ENCODE data around the gene TAPBPL. TPM values are rescaled to one million over a fixed set of nuclear protein-coding genes. Genes with fewer than 3 reads are reported as not detected.
A peak's percentile ranks its signal among the peaks of the same experiment; 100 is the strongest.

The TAPBPL gene, protein sequence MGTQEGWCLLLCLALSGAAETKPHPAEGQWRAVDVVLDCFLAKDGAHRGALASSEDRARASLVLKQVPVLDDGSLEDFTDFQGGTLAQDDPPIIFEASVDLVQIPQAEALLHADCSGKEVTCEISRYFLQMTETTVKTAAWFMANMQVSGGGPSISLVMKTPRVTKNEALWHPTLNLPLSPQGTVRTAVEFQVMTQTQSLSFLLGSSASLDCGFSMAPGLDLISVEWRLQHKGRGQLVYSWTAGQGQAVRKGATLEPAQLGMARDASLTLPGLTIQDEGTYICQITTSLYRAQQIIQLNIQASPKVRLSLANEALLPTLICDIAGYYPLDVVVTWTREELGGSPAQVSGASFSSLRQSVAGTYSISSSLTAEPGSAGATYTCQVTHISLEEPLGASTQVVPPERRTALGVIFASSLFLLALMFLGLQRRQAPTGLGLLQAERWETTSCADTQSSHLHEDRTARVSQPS
- total RNA-seq (2014; rRNA removed; shearing (Covaris generic); ENCODE audit: low replicate concordance): 6.1 and 11.2 TPM in 2 replicates

DNA sequence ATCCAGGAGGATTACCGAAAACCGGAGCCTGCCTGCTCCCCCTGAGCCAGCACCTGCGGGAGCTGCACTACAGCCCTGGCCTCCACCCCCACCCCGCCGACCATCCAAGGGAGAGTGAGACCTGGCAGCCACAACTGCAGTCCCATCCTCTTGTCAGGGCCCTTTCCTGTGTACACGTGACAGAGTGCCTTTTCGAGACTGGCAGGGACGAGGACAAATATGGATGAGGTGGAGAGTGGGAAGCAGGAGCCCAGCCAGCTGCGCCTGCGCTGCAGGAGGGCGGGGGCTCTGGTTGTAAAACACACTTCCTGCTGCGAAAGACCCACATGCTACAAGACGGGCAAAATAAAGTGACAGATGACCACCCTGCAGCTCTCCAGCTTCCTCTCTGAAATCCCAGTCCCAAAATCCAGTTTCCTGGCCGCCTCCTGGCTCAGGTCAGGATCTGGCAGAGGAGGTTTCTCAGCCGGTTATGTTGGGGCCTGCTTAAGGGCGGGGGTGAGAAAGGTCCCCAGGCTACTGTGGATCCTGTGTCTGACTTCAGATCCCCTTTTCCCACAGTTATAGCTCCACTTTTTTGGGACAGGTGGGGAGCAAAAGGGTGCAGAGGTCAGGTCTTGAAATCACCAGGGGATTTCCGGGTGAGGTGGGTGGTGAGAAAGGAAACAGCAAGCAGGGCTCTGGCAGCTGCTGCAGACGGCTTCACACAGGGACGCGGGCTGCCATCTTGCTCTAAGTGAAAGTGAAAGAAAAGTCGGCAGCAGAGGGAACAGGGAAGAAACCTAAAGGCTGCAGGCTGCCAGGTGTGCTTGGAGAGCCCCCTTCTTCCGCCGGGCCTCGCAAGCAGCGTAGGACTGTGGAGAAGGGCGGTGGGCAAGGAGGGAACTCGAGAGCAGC is at the start of gene TAPBPL:
TAPBPL (plus strand) TSS at position 695 of the 897 bp plus-strand sequence. CDS start 207 bp downstream, outside the sequence.
- Histone ChIP-seq H3K79me2 (ENCODE audit: low read length) (peaks cover 5% of the 10 kb centered on the region), H2AFZ (ENCODE audit: low read length) (no peak within 1 kb of the TSS), H3K4me3 (ENCODE audit: low read length) (peak within 1 kb of the TSS; percentile 68), H3K27ac (ENCODE audit: low read length) (peak within 1 kb of the TSS; percentile 100), H3K9me3 (ENCODE audit: low read length) (no peaks in the 10 kb centered on the region), H3K27me3 (ENCODE audit: low read length) (no peaks in the 10 kb centered on the region), H3K4me1 (ENCODE audit: low read length) (peaks cover 55% of the 10 kb centered on the region), H3K4me2 (ENCODE audit: low read depth, low read length, poor library complexity, severe bottlenecking) (peak within 1 kb of the TSS; percentile 96), H3K9ac (ENCODE audit: low read length) (peak within 1 kb of the TSS; percentile 95), H4K20me1 (ENCODE audit: insufficient read depth, low read depth, low read length) (no peaks in the 10 kb centered on the region), H3K36me3 (ENCODE audit: insufficient read depth, low read length) (peaks cover 6% of the 10 kb centered on the region; the same call in 1 of the 2 replicates), H3K9me2 (replicated peaks; ENCODE audit: insufficient read depth, low read length) (no peaks in the 10 kb centered on the region)
- peak; percentile 88 for DNase-seq

GRCh38 chr12:6404390-6404789 is 47.5 kb upstream of the TAPBPL start:
- no peak for DNase-seq
- no peak overlapping the region for H3K9ac ChIP-seq (ENCODE audit: low read length)
- H4K20me1 ChIP-seq (ENCODE audit: insufficient read depth, low read depth, low read length): no peaks in the 10 kb centered on the region

DNA sequence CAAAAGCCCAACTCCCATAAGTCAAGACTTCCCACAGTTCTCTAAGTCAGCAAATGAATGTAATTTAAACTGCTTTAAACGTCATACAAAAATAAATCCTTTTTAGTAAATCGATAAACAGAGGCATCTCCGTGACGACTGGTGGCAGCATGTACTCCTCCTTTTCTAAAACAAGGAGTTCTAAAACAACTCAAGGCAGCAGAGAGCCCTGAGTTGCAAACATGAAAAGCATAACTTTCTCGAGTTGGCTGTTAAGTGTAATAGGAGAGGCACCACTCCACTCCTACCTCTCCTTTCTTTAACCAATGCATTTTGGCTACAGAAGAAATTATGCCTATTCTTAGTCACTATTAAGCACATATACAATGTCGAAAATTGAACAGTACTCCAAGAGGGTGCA is 45.9 kb upstream of the TAPBPL start:
- H3K9me3 ChIP-seq (ENCODE audit: low read length): no peaks in the 10 kb centered on the region
- H2AFZ ChIP-seq (ENCODE audit: low read length): no peak overlapping the region
- no peaks in the 10 kb centered on the region for H3K79me2 ChIP-seq (ENCODE audit: low read length)
- no peaks in the 10 kb centered on the region for H3K4me1 ChIP-seq (ENCODE audit: low read length)
- H3K4me2 ChIP-seq (ENCODE audit: low read depth, low read length, poor library complexity, severe bottlenecking): no peak overlapping the region
- DNase-seq: no peak
- H3K36me3 ChIP-seq (ENCODE audit: insufficient read depth, low read length): no peaks in the 10 kb centered on the region
- no peaks in the 10 kb centered on the region for H3K9me2 ChIP-seq (replicated peaks; ENCODE audit: insufficient read depth, low read length)
- no peak overlapping the region for H3K9ac ChIP-seq (ENCODE audit: low read length)
- no peaks in the 10 kb centered on the region for H3K27me3 ChIP-seq (ENCODE audit: low read length)
- no peak overlapping the region for H3K27ac ChIP-seq (ENCODE audit: low read length)
- H3K4me3 ChIP-seq (ENCODE audit: low read length): no peak overlapping the region
- H4K20me1 ChIP-seq (ENCODE audit: insufficient read depth, low read depth, low read length): no peaks in the 10 kb centered on the region

More at GRCh38 chr12:6404390-6404789, 47.5 kb upstream of the TAPBPL start:
- Histone ChIP-seq H3K4me2 (ENCODE audit: low read depth, low read length, poor library complexity, severe bottlenecking) (no peak overlapping the region), H3K27ac (ENCODE audit: low read length) (no peak overlapping the region), H3K4me1 (ENCODE audit: low read length) (no peaks in the 10 kb centered on the region), H2AFZ (ENCODE audit: low read length) (no peak overlapping the region), H3K27me3 (ENCODE audit: low read length) (no peaks in the 10 kb centered on the region), H3K79me2 (ENCODE audit: low read length) (no peaks in the 10 kb centered on the region), H3K9me3 (ENCODE audit: low read length) (no peaks in the 10 kb centered on the region), H3K4me3 (ENCODE audit: low read length) (no peak overlapping the region), H3K9me2 (replicated peaks; ENCODE audit: insufficient read depth, low read length) (no peaks in the 10 kb centered on the region), H3K36me3 (ENCODE audit: insufficient read depth, low read length) (no peaks in the 10 kb centered on the region)

GRCh38 chr12:6407236-6407954 is 44.4 kb upstream of the TAPBPL start:
- H4K20me1 ChIP-seq (ENCODE audit: insufficient read depth, low read depth, low read length): no peaks in the 10 kb centered on the region
- no peaks in the 10 kb centered on the region for H3K79me2 ChIP-seq (ENCODE audit: low read length)
- no peaks in the 10 kb centered on the region for H3K9me2 ChIP-seq (replicated peaks; ENCODE audit: insufficient read depth, low read length)
- no peak for DNase-seq
- H3K27me3 ChIP-seq (ENCODE audit: low read length): no peaks in the 10 kb centered on the region
- H3K36me3 ChIP-seq (ENCODE audit: insufficient read depth, low read length): no peaks in the 10 kb centered on the region
- no peaks in the 10 kb centered on the region for H3K9me3 ChIP-seq (ENCODE audit: low read length)
- H3K4me3 ChIP-seq (ENCODE audit: low read length): no peak overlapping the region
- H3K4me1 ChIP-seq (ENCODE audit: low read length): no peaks in the 10 kb centered on the region
- H3K9ac ChIP-seq (ENCODE audit: low read length): no peak overlapping the region
- H3K27ac ChIP-seq (ENCODE audit: low read length): no peak overlapping the region
- H3K4me2 ChIP-seq (ENCODE audit: low read depth, low read length, poor library complexity, severe bottlenecking): no peak overlapping the region
- H2AFZ ChIP-seq (ENCODE audit: low read length): no peak overlapping the region

DNA sequence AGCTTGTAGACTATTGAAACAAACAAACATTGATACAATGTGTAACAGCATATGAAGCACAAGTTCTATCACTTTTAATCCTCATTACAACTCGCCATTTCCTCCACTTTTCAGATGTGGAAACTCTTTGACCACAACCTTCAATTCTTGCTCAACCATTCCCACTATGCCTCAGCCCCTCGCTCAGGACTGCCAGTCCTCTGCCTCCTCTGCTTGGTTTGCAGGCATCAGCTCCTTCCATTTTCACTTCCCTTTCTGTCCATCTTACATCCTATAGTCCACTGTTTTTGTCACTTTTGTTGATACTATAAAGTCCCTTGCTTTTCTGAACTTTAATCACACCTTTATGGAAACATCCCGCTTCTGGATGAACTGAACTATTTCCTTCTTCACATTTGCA is 35.2 kb upstream of the TAPBPL start:
- H3K4me2 ChIP-seq (ENCODE audit: low read depth, low read length, poor library complexity, severe bottlenecking): no peak overlapping the region
- no peak overlapping the region for H2AFZ ChIP-seq (ENCODE audit: low read length)
- H3K9me3 ChIP-seq (ENCODE audit: low read length): no peaks in the 10 kb centered on the region
- no peak overlapping the region for H3K9ac ChIP-seq (ENCODE audit: low read length)
- no peaks in the 10 kb centered on the region for H3K36me3 ChIP-seq (ENCODE audit: insufficient read depth, low read length)
- no peak overlapping the region for H3K27ac ChIP-seq (ENCODE audit: low read length)
- H3K4me1 ChIP-seq (ENCODE audit: low read length): peaks cover 3% of the 10 kb centered on the region; the same call in 1 of the 2 replicates
- no peak overlapping the region for H3K4me3 ChIP-seq (ENCODE audit: low read length)
- no peaks in the 10 kb centered on the region for H3K79me2 ChIP-seq (ENCODE audit: low read length)
- no peaks in the 10 kb centered on the region for H3K9me2 ChIP-seq (replicated peaks; ENCODE audit: insufficient read depth, low read length)
- no peaks in the 10 kb centered on the region for H3K27me3 ChIP-seq (ENCODE audit: low read length)
- H4K20me1 ChIP-seq (ENCODE audit: insufficient read depth, low read depth, low read length): no peaks in the 10 kb centered on the region
- DNase-seq: no peak

DNA sequence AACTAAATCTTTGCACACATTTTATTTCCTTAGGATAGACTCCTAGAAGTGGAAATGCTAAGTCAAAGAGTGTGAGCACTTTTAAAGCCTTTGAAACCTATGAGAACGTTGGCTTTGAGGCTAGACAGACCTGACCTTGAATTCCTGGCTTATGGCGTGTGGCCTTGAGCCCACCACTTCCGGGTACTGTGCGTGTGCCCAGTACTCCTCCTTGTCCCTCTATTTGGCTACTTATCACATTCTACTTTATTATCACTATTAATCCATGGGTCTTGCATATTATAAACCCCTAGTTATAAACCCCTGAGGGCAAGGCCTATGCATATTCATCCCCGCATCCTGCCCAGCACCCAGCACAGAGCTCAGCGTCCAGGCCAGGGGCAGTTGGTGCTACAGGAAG is 33.0 kb upstream of the TAPBPL start:
- Histone ChIP-seq H3K4me1 (ENCODE audit: low read length) (peaks cover 9% of the 10 kb centered on the region), H3K79me2 (ENCODE audit: low read length) (no peaks in the 10 kb centered on the region), H3K36me3 (ENCODE audit: insufficient read depth, low read length) (no peaks in the 10 kb centered on the region), H3K4me2 (ENCODE audit: low read depth, low read length, poor library complexity, severe bottlenecking) (no peak overlapping the region), H2AFZ (ENCODE audit: low read length) (no peak overlapping the region), H3K9ac (ENCODE audit: low read length) (no peak overlapping the region), H3K9me3 (ENCODE audit: low read length) (no peaks in the 10 kb centered on the region), H4K20me1 (ENCODE audit: insufficient read depth, low read depth, low read length) (no peaks in the 10 kb centered on the region), H3K27ac (ENCODE audit: low read length) (no peak overlapping the region), H3K4me3 (ENCODE audit: low read length) (no peak overlapping the region), H3K27me3 (ENCODE audit: low read length) (no peaks in the 10 kb centered on the region), H3K9me2 (replicated peaks; ENCODE audit: insufficient read depth, low read length) (no peaks in the 10 kb centered on the region)
- DNase-seq: no peak

DNA sequence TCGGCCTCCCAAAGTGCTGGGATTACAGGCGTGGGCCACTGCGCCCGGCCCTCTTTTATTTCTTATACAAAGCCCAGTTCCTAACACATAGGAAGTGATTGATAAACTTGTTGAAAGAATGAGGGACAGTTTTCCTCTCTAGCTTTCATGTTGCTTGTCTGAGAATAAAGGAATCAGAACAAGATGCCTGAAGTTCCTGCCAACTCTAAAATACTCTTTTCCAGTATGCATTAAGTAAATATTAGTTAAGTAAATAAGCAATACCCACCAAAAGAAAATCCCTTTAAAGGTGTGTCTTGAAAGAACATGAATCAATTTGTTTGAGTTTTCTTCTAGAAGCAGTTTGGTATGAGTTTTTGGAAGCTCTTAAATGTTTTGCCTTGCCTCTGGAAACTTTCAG is 31.5 kb upstream of the TAPBPL start:
- Histone ChIP-seq H2AFZ (ENCODE audit: low read length) (no peak overlapping the region), H3K9me2 (replicated peaks; ENCODE audit: insufficient read depth, low read length) (no peaks in the 10 kb centered on the region), H4K20me1 (ENCODE audit: insufficient read depth, low read depth, low read length) (no peaks in the 10 kb centered on the region), H3K4me2 (ENCODE audit: low read depth, low read length, poor library complexity, severe bottlenecking) (no peak overlapping the region), H3K4me1 (ENCODE audit: low read length) (peaks cover 24% of the 10 kb centered on the region), H3K79me2 (ENCODE audit: low read length) (no peaks in the 10 kb centered on the region), H3K9me3 (ENCODE audit: low read length) (no peaks in the 10 kb centered on the region), H3K27me3 (ENCODE audit: low read length) (no peaks in the 10 kb centered on the region), H3K4me3 (ENCODE audit: low read length) (no peak overlapping the region), H3K27ac (ENCODE audit: low read length) (no peak overlapping the region), H3K9ac (ENCODE audit: low read length) (no peak overlapping the region), H3K36me3 (ENCODE audit: insufficient read depth, low read length) (no peaks in the 10 kb centered on the region)
- no peak for DNase-seq

Data from Karpas-422 (cell line).